HG02623 (cell line): ENCODE data around the gene ESRRG.
"Not testable (repeated sequence)": the region's sequence is repeated elsewhere in the genome, so short reads cannot be mapped to it uniquely, and the experiment has no call there.

Source experiments
- ATAC-seq: cut with Tn5 transposase; IDR thresholded peaks from one replicate; pipeline ENCODE4 v1.9.1; 2021; ENCODE audit warnings: moderate library complexity; ENCODE audit not compliant: unreplicated experiment

The ESRRG gene

DNA sequence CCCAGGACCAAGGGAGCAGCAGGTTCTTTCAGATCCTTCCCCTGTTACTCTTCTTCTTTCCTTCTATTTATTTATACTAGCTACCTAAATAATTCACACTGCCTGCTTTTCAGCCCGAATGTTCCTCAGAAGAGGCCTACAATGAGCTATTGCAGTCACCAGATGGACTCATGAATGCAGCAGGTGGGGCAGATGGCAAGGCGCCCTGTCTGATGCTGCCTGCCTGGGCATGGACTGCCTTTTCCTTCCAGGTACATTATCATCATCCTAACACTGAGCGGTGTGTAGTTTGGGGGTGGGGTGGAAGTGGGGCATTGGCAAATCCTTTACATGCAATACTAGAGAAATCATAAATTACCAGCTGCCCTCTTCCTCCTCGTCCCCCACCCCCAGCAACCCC lies 17.6 kb downstream of the ESRRG start:
- ATAC-seq = no peak

DNA sequence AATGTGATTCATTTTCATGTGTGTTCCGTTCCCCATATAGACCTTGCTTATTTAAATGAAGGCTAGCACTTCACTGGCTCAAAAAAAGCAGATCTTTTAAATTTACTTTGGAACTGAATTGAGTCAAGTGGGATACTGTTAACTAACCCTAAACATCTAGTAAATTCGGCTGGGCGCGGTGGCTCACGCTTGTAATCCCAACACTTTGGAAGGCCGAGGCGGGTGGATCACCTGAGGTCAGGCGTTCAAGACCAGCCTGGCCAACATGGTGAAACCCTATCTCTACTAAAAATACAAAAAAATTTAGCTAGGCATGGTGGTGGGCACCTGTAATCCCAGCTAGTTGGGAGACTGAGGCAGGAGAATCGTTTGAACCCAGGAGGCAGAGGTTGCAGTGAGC lies 19.2 kb downstream of the ESRRG start:
- not testable (repeated sequence) for ATAC-seq

DNA sequence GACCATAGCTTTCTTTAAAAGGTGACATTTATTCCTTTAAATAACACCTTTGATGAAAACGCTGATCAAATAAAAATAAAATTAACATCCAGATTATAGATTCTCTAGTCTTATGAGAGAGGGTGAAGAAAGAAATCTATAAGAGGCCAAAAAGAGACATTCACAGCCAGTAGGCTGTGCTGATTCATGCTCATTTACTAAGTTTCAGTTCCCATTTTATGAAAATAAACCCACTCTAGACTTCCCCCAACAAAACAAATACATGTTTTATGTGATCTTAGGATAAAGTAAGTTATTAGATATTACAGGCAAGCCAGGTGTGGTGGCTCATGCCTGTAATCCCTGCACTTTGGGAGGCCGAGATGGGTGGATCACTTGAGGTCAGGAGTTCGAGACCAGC lies 21.1 kb downstream of the ESRRG start:
- peak; percentile 74 for ATAC-seq

DNA sequence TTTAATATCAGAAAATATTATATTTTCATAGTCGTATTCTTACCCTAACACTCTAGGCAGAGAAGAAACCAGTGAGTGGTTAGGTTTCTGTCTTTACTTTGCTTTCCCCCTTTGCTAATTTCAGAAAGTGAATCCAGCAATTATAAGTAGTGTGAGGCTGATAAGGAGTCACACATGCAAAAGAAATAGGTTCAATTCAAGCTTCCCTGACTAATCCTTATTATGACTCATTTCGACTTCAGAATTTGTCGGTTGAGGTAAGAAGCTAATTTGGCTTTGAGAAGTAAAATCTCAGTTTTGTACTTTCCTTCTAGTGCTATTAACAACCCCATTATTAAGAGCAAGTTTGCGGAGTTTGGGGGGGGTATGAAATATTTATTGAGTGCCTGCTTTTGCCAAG lies 22.4 kb downstream of the ESRRG start:
- no peak for ATAC-seq

DNA sequence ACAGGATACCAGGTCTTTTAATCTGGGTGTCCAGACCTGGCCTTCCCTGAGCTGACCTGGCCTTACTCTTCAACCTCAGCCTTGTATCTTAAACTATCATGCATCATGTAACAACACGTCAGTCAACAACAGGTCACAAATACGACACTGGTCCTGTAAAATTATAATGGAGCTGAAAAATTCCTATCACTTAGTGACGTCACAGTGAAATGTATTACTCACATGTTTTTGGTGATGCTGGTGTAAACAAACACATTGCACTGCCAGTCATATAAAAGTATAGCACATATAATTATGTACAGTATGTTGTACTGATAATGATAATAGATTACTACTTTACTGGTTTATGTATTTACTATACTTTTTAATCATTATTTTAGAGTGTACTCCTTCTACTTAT lies 31.5 kb downstream of the ESRRG start:
- ATAC-seq = no peak

DNA sequence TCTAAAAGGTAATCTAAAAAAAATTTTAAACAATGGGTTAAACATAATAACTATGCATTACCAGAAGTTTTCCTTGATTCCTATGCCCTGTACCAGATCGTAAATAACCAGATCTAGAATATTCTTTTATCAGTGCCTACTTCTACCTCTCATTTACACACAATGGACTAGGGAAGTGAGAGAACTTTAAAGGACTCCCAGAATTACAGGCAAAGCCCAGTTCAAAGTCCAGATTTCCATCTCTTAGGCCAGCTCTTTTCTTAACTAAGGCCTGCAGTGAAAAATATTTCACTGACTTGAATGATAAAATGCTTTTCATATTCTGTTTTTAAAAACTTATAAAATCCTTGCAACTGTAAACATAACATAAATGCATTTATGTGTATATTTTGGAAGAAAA lies 32.6 kb downstream of the ESRRG start:
- no peak for ATAC-seq

DNA sequence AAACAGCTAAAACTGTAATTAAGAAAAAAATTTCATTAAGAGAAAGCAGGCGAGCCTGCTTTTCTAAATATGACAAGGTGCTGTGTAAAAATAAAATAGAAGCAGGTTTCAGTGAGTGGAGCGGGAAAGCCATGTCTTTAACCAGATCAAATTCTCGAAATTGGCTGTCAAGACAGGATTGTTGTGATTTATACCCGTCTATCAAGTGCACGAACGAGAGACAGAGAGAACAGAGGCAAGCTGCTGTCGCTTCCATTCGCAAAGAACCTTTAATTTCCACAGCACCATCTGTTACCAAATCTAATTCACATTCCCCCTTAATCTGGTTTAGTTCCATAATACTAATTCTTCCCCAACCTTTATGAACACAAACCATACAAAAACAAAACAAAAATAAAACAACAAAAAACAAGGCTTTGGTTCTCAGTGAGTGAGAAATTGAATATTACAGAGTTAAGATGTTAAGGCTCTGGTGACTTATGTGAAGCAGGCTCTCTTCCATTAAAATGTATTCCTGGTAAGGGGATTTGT lies 35.0 kb downstream of the ESRRG start:
- ATAC-seq = no peak

DNA sequence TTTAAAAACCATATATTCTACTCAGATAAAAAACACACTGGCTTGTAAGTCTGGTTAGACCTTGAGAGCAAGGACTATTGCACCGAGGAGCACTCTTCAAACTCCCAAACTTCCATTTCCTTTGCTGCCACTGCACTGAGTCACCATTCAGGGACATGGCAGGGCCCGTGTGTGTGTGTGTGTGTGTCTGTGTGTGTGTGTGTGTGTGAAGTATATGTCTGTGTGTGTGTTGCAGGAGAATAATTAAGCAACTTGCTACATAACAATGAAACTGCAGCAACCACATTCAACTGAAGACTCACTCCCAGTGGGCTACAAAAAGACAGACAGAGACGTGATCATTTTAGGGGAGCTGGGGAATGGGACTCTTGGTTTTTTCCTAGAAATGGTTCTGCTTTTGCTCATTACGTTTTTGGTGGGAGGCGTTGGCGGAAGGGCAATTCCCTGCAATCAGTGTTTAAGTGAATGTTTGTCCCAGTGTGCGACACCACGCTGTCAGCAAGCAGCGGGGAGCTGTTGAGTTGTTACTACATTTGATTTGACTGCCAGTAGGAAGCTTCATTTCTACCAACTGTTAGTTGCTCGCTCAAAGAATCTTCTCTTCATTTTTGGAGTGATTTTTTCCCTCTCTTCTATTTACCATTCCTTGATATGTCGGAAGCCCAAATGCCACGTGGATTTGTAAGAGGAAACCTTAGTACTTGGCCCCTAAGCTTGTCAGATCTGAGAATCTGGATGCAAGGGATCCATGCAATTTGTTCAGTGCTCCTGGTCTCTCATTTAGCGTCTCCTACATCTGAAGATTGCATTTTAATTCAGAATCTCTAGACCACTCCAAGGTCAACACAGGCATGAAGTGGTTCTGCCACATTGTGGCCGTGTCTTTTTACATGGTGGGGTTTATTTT lies 36.1 kb downstream of the ESRRG start:
- no peak for ATAC-seq

DNA sequence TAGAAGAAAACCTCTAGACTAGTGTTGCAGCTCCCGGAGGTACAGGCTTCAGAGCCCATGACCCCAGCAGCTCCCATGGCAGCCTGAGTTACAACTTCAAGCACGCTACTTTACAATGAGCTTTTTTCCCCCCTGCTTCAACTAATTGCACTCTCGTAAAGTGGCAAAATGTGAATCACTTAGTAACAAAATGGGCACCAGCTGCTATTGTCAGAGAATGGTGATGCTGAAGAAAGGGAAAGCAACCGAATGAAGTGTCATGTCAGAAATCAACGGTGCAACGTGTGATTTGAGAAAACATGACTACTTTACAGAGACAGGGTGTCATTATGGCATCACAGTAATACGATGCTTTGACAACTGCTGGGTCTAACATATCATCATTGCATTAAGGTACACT lies 40.5 kb downstream of the ESRRG start:
- no peak for ATAC-seq

DNA sequence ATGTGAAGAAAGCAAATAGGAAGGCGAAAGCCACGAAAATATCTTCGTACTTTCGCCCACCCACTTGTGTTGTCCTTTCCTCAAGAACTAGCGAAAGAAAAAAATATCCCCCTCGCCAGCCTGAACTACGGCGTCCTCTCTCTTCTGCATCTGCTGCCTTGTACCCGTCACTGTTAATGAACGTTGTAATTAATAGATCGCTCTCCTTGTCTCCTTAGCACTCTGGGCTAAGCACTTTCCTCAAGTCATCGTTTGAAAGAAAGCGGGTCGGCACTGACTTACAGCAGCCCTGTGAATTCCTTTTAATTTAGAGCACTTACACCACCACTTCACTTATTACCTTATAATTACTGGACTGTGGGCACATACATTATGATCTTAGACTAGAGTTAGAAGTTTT lies 44.1 kb downstream of the ESRRG start:
- ATAC-seq = no peak

DNA sequence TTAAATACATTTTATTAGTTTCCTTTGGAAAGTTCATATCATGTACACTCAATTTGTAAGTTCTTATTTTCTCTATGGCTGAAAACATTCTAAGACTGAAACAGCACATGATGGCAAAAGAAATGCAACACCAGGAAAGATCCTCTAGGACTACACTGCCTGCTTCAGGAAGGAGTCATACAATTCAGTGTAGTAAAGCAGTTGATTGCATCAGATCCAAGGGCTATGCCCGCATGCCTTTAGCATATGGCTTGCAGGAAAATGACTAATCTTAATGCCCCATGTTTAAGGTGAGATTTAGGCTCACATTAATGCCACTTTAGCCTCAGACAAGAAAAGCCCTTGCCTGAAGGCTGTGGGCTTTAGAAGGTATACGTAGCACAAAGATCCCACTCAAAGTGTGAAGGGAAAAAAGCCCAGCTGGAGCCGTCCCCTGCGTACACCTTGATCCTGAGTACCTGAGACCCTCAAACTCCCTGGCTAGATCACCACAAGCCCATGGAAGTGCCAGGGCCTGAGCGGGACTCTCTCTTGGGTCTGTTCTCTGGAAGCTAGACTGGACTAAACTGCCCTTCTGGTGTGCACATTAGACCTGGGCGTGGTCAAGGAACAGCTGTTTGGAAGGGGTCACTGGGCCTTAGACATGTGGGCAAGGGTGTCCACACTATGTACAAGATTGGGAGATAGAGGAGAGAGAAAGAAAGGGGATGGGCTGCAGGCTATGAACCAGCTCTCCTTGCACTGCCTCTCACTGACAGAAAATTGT lies 52.9 kb downstream of the ESRRG start:
- no peak for ATAC-seq

DNA sequence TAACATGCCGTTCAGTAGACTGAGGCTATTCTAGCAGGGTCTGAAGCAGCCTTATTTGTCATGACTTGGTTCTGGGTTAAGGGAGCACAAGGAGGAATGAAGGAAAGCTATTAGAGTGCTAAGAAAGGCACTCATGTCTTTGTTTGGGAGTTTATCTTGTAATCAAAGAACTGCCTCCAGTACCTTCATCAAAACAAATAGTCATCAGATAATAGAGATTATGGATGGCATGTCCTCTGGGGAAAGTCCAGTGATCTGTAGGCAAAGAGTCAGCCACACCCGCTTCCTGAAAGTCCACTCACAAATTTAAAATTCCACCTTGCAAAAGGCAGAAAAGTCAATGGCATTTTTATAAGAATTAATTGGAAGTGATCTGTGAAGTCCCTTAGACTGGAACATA lies 56.8 kb downstream of the ESRRG start:
- ATAC-seq = no peak

DNA sequence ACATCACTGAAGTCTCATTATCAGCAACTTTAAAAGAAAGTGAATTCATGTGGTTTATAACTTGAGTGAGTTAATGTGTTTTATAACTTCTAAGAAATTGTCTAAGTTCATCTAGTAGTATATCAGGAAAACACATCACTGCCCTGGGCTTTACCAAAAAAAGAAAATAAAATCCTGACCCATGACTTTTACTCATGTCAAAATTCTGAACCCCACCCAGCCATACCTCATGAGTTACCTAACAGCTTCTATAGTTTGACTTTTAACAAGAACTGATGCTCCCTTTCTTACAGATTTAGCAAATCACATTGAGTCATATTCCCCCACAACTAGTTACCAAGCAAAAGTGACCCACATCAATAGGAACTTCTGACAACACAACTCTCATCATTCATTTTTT lies 57.4 kb downstream of the ESRRG start:
- no peak for ATAC-seq

DNA sequence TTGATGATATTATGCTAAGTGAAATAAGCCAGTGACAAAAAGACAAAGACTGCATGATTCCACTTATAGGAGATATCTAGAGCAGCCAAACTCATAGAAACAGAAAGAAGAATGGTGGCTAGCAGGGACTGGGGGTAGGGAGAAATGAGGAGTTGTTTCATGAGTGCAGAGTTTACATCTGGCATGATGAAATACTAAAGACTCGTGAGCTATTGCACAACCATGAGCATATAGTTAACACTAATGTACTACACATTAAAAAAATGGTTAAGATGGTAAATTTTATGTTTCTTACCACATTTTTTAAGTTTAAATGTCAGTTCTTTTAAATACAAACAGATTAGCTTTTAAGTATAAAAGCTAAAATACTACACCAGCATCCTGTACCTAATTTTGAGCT lies 57.8 kb downstream of the ESRRG start:
- no peak for ATAC-seq

DNA sequence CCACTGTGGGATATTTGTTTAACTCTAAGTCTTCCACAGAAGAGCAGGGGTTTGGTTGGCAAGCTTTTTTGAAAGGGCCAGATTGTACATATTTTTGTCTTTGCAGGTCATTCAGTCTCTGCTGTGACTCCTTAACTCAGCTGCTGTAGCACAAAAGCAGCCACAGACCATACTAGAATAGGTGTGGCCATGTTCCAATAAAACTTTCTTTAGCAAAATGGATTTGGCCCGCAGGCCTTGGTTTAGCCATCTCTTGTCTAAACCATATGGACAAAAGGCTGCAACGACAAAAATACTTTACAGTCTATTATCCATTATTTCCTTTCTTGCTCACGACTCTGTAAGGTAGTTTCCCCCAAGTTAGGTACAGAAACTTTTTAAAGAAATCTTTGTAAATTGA lies 60.5 kb downstream of the ESRRG start:
- no peak for ATAC-seq

DNA sequence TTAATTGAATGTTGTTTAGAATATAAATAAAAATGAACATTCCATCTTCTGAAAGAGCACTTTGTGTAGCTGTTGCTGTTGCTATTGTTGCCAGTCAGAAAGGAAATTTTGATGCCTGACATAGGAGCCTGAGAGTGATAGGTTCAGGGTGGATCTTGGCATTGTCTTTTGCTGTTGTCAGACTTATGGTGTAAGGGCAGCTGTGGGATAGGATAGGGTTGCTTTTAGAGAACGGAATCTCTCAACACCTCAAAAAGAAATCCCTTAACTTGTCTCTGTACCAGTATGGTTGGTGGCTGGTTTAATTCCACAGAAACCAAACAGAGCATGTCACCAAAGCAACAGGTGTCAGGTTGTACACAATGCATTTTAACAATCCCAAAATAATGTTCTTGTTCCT lies 62.7 kb downstream of the ESRRG start:
- ATAC-seq = no peak

DNA sequence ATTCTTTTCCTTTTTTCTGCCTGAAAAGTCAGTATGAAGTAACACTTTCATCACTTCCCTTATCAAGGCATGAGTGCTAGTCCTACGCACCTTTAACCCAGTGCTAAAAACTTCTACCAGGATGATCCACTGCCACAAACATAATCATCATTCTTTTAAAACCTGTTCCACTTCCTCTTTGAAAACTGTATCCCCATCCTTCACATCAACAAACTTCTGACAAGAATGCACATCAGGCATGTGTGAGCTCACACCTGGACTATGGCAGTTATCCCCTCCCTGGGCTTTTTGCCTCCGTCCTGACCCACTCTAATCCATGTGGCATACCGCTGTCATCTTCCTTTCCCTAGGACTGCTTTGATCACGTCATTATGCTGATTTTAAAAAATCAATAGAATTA lies 70.2 kb downstream of the ESRRG start:
- ATAC-seq = no peak

DNA sequence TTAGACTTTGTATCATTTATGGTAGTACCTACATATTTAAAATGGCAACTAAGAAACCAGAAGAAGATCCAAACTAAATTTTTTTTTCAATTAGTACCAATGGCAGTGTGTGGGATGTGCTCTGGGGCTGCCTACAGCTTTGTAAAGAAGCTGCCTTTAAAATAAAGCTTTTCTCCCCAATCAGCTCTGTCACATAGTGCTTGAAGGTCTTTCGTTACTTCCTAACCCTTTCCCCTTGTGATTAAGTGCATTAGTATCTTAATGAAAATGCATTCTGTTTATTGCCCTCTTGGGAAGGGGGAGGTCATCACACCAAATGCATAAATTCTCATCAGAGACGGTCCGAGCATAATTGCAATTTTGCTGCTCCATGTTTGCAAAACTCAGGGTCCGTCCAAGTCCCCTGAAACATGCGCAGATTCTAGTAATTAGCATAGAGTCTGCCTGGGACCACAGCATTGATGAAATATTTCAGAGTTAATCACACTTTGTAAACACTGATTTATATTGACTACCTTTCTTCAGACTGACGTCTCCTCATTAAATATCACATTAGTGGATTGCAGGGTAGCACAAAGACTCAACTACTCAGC lies 71.3 kb downstream of the ESRRG start:
- no peak for ATAC-seq

DNA sequence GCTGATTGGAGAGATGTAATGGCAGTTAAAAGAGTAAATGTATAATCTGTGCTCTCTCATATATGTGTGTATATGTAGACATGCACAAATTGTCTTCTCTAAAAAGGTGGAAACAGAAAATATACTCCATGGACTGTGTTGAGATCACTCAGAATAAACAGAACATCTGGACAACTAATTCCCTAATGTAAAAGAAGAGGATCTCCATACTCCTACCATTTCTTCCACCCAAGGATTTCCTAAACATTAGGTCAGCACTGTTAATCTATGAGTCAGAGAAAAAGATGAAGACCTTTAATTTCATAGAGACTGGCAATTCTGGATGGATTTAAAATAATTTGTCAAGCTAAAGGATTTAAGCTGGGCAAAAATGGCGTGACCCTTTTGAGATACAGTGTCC lies 80.1 kb downstream of the ESRRG start:
- no peak for ATAC-seq

DNA sequence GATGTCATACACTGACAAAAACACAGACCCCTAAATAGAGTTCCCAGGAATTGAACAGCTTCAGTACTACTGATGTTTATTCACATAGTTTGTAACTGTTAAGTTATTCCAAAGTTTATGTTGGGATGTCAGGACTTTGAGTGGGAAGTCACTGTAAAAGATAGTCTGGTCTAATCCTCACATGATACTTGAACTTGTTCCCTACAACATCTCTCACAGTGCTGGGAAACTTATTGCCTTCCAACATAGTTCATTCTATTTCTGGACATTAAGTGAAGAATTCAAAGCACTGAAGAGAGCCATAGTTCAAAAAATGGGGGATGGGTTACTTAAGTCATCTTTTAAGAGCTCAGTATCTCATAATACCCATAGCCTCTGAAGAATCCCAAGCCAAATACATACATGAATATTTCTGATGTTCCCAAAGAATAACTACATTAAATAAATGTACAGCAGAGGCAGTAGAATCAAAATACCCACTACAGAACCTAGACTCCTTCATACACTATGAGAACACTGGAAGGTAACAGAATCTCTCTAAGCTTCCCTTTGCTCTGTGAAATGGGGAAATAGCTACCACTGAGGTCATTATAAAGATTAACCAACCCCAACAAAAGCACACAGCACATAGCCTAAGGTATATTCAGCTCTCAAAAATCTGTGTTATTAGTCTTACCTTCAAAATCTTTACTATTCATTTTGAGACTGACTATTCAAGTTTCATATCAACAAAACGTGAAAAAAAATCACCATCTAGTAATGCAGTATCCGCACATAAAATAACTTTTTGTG lies 81.4 kb downstream of the ESRRG start:
- no peak for ATAC-seq

DNA sequence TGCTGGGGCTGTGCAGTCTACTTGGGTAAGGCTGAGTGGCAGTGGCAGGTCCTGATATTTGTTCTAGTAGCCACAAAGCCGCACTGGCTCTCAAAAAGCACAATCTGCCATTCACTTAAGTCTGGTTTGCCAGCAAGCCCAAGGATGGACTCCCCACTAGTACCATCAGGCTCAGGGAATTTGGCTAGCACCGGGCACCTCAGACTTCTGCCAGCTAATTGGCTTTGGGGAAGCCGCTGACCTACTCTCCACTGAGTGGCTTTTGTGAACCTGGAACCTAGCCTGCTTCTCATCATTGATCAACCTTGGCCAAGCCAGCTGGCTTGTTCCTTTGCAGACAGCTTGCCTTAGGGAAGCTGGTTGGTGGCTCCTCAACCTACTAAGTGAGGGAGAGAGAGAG lies 83.1 kb downstream of the ESRRG start:
- ATAC-seq = no peak
